ENCODE measurements around the gene COL13A1.

COL13A1 gene

GRCh38 chr10:69801434-69802315 lies at the start of gene COL13A1:
COL13A1 (plus strand) TSS chr10:69801906; CDS start chr10:69802424, 518 bp downstream.
- DNase-seq = no peak

- DNase-seq = no peak
Measured at GRCh38 chr10:69752479-69752878, 49.2 kb upstream of the COL13A1 start.

GRCh38 chr10:69756279-69756678 lies 45.4 kb upstream of the COL13A1 start:
- no peak for DNase-seq

GRCh38 chr10:69757206-69757552 lies 44.5 kb upstream of the COL13A1 start:
- DNase-seq = no peak

GRCh38 chr10:69757553-69758309 lies 44.0 kb upstream of the COL13A1 start:
- DNase-seq = no peak

GRCh38 chr10:69758310-69758728 lies 43.4 kb upstream of the COL13A1 start:
- DNase-seq = no peak

- no peak for DNase-seq
Measured at GRCh38 chr10:69759641-69760040, 42.1 kb upstream of the COL13A1 start.

- no peak for DNase-seq
Measured at GRCh38 chr10:69760072-69760471, 41.6 kb upstream of the COL13A1 start.

- no peak for DNase-seq
Measured at GRCh38 chr10:69761320-69761719, 40.4 kb upstream of the COL13A1 start.

GRCh38 chr10:69766161-69766910 lies 35.4 kb upstream of the COL13A1 start:
- DNase-seq = no peak

GRCh38 chr10:69767793-69768192 lies 33.9 kb upstream of the COL13A1 start:
- no peak for DNase-seq

- no peak for DNase-seq
Measured at GRCh38 chr10:69768386-69768785, 33.3 kb upstream of the COL13A1 start.

- DNase-seq = no peak
Measured at GRCh38 chr10:69769395-69769992, 32.2 kb upstream of the COL13A1 start.

- peak; percentile 41 to 46 for DNase-seq
Measured at GRCh38 chr10:69772933-69773704, 28.6 kb upstream of the COL13A1 start.

GRCh38 chr10:69774596-69774995 lies 27.1 kb upstream of the COL13A1 start:
- DNase-seq = no peak

- DNase-seq = no peak
Measured at GRCh38 chr10:69780077-69780476, 21.6 kb upstream of the COL13A1 start.

GRCh38 chr10:69781576-69781975 lies 20.1 kb upstream of the COL13A1 start:
- no peak for DNase-seq

- no peak for DNase-seq
Measured at GRCh38 chr10:69783515-69783914, 18.2 kb upstream of the COL13A1 start.

- DNase-seq = peak; percentile 48 to 66
Measured at GRCh38 chr10:69786791-69787190, 14.9 kb upstream of the COL13A1 start.

- no peak for DNase-seq
Measured at GRCh38 chr10:69787681-69788080, 14.0 kb upstream of the COL13A1 start.

- no peak for DNase-seq
Measured at GRCh38 chr10:69789164-69789576, 12.5 kb upstream of the COL13A1 start.

GRCh38 chr10:69791812-69792211 lies 9.9 kb upstream of the COL13A1 start:
- DNase-seq = no peak
